HEK293 (cell line): ENCODE data around the gene CXorf49.

Experiments
- HOXA7 ChIP-seq: sonication (generic); formaldehyde crosslinking; IDR thresholded peaks from 2 replicates; pipeline ENCODE4 v1.8.1; 2022; ENCODE audit warnings: missing genetic modification reagents, borderline replicate concordance
- ZBTB7A ChIP-seq: fragments of 450-650 bp; formaldehyde crosslinking; IDR thresholded peaks from 2 replicates; pipeline ENCODE4 v1.5.1; 2016; ENCODE audit warnings: low read depth, missing biosample characterization, missing genetic modification characterization
- ZNF280D ChIP-seq: fragments of 450-650 bp; formaldehyde crosslinking; IDR thresholded peaks from 2 replicates; pipeline ENCODE4 v1.5.1; 2016; ENCODE audit warnings: missing biosample characterization, missing genetic modification characterization
- ZNF398 ChIP-seq: fragments of 450-650 bp; formaldehyde crosslinking; IDR thresholded peaks from 2 replicates; pipeline ENCODE4 v1.5.1; 2017; ENCODE audit warnings: missing biosample characterization, missing genetic modification characterization
- ZNF416 ChIP-seq: fragments of 450-650 bp; formaldehyde crosslinking; IDR thresholded peaks from 2 replicates; pipeline ENCODE4 v1.5.1; 2016; ENCODE audit warnings: missing biosample characterization, missing genetic modification characterization
- ZNF558 ChIP-seq: fragments of 450-650 bp; formaldehyde crosslinking; IDR thresholded peaks from 2 replicates; pipeline ENCODE4 v1.5.1; 2016; ENCODE audit warnings: missing biosample characterization, missing genetic modification characterization
- ZNF670 ChIP-seq: fragments of 450-650 bp; formaldehyde crosslinking; IDR thresholded peaks from 2 replicates; pipeline ENCODE4 v1.5.1; 2016; ENCODE audit warnings: missing biosample characterization, missing genetic modification characterization, low read depth
- ZSCAN30 ChIP-seq: fragments of 450-650 bp; IDR thresholded peaks from 2 replicates; pipeline ENCODE4 v1.5.1; 2018; ENCODE audit warnings: missing biosample characterization, mild to moderate bottlenecking, missing genetic modification characterization, moderate library complexity

The CXorf49 gene

GRCh38 chrX:71664889-71665491 is 53.1 kb downstream of the CXorf49 start (continued):
- TF ChIP-seq ZNF280D (tag by site-specific recombination) (no peak), ZNF558 (no peak), ZNF398 (tag by site-specific recombination) (no peak), ZNF416 (no peak), ZBTB7A (tag by site-specific recombination) (no peak), ZNF670 (no peak), HOXA7 (CRISPR knock-in tag) (no peak), ZSCAN30 (tag by site-specific recombination) (no peak)
- TF ChIP-seq, all 188 proteins: peak for 0
